Gastroesophageal sphincter (tissue), 3 donors: ENCODE measurements around the gene MGLL.

Experiments
- CTCF ChIP-seq, 4 experiments: fragments of 200-600 bp in 2 of 4; fragments of 450-650 bp in 2 of 4; sonication (generic) in 1 of 4; IDR thresholded peaks; one replicate each; pipeline ENCODE4 v1.5.1; 2017 to 2019; ENCODE audit warnings: antibody characterized with exemption in 4 of 4, mild to moderate bottlenecking in 2 of 4, moderate library complexity in 2 of 4
- EP300 ChIP-seq: sonication (generic); formaldehyde crosslinking; IDR thresholded peaks from one replicate; pipeline ENCODE4 v1.6.1; 2017; ENCODE audit warnings: antibody characterized with exemption, mild to moderate bottlenecking
- POLR2A ChIP-seq, 2 donors: fragments of 450-650 bp; IDR thresholded peaks; one replicate each; pipeline ENCODE4 v1.6.1; 2017; ENCODE audit warnings: antibody characterized with exemption in 2 of 2, mild to moderate bottlenecking in 2 of 2, moderate library complexity in 1 of 2
- POLR2AphosphoS5 ChIP-seq: sonication (generic); formaldehyde crosslinking; IDR thresholded peaks from one replicate; pipeline ENCODE4 v1.6.1; 2017; ENCODE audit warnings: antibody characterized with exemption

DNA sequence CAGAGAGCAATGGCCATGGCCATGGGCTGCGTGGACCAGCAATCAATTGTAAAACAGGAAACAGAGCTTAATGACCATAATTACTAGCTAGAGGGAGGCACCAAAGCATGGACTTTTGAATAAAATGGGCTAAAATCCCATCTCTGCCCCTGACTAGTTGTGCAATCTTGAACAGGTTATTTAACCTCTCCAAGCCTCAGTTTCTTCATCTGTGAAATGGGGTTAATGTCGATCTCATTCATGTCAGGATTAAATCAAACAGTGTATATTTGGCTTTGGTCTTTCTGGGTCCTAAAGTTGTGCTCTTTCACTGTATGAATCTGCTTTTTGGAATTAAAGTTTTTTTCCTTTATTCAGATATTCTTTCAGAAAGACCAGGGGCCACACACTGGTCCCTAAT lies 113.5 kb downstream of the MGLL start:
- TF ChIP-seq CTCF (IDR thresholded peaks at IDR 0.05) (no peak), POLR2AphosphoS5 (no peak), EP300 (no peak), POLR2A (IDR thresholded peaks at IDR 0.05) (no peak)
